ENCODE results near the gene UGT2B17.
"Not testable (repeated sequence)": the region's sequence is repeated elsewhere in the genome, so short reads cannot be mapped to it uniquely, and the experiment has no call there.

Gene UGT2B17
- long read RNA-seq: 0 reads

- DNase-seq (ENCODE audit: low read depth in 1 of 2, low spot score in 1 of 2): no peak
- TF ChIP-seq POLR2AphosphoS5 (IDR thresholded peaks at IDR 0.05; ENCODE audit: low read depth): no peak
- TF ChIP-seq GABPA (IDR thresholded peaks at IDR 0.05; ENCODE audit: low read depth): no peak
- Histone ChIP-seq H3K4me3 (replicated peaks; ENCODE audit: insufficient read depth, low read length) (no peak within 1 kb of the TSS), H3K27ac (replicated peaks) (no peak within 1 kb of the TSS), H3K27me3 (ENCODE audit: insufficient read depth, poor library complexity, severe bottlenecking) (no peaks in the 10 kb centered on the region)
Observed at GRCh38 chr4:68576272-68577125, at the start of gene UGT2B17. Gene UGT2B17 (minus strand): TSS chr4:68576322. CDS start chr4:68568484, 7,838 bp downstream.

- DNase-seq (ENCODE audit: low read depth in 1 of 2, low spot score in 1 of 2); H3K4me3 ChIP-seq (replicated peaks; ENCODE audit: insufficient read depth, low read length); H3K27me3 ChIP-seq (ENCODE audit: insufficient read depth, poor library complexity, severe bottlenecking); H3K27ac ChIP-seq (replicated peaks): not testable (repeated sequence)
Observed at GRCh38 chr4:68622731-68623130, 46.6 kb upstream of the UGT2B17 start.

DNA sequence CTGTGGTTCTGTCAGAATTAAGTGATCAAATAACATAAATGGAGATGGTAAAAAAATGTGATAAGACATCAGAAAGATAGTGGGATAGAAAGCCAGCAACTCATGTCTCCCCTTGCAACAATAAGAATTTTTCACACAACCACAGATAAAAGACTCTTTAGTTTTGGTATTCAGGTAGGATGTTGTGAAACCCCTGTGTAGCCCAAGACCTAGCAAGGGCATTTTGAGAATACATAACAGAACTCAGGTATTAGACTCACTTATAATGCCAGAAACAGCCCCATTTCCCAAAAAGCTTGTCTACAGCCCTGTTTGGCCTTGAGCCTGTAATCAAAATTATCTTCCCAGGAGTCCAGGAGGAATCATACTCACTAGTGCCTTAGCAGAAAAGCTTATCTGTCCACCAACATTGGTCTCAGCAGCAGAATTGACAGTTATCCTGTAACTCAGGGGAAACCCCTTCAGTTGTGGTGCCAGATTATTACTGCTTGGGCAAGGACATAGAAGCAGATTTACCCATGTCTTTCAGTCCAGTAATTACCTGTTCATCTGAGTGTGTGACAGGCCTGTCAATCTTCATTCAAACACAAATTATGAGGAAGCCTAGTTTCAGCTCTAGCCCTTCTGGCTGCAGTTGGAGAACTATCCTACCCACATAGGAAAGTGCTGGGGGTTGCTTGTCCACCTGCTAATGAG is 41.0 kb upstream of the UGT2B17 start:
- no peak for DNase-seq (ENCODE audit: low read depth in 1 of 2, low spot score in 1 of 2)
- Histone ChIP-seq H3K27me3 (ENCODE audit: insufficient read depth, poor library complexity, severe bottlenecking) (no peaks in the 10 kb centered on the region), H3K27ac (replicated peaks) (no peak overlapping the region), H3K4me3 (replicated peaks; ENCODE audit: insufficient read depth, low read length) (no peak overlapping the region)
- TF ChIP-seq REST (IDR thresholded peaks at IDR 0.05; ENCODE audit: insufficient replicate concordance, low read depth) (no peak), POLR2AphosphoS5 (IDR thresholded peaks at IDR 0.05; ENCODE audit: low read depth) (no peak), SPI1 (IDR thresholded peaks at IDR 0.05; ENCODE audit: borderline replicate concordance, low read depth) (no peak), GABPA (IDR thresholded peaks at IDR 0.05; ENCODE audit: low read depth) (no peak), CTCF (IDR thresholded peaks at IDR 0.05; ENCODE audit: insufficient read depth, low read length) (no peak)

- H3K4me3 ChIP-seq (replicated peaks; ENCODE audit: insufficient read depth, low read length): no peak overlapping the region
- TF ChIP-seq POLR2AphosphoS5 (IDR thresholded peaks at IDR 0.05; ENCODE audit: low read depth) (no peak), SPI1 (IDR thresholded peaks at IDR 0.05; ENCODE audit: borderline replicate concordance, low read depth) (no peak), GABPA (IDR thresholded peaks at IDR 0.05; ENCODE audit: low read depth) (no peak), CTCF (IDR thresholded peaks at IDR 0.05; ENCODE audit: insufficient read depth, low read length) (no peak), REST (IDR thresholded peaks at IDR 0.05; ENCODE audit: insufficient replicate concordance, low read depth) (no peak)
- no peak for DNase-seq (ENCODE audit: low read depth in 1 of 2, low spot score in 1 of 2)
Observed at GRCh38 chr4:68615699-68616422, 39.7 kb upstream of the UGT2B17 start.

More at GRCh38 chr4:68615699-68616422, 39.7 kb upstream of the UGT2B17 start:
- H3K27me3 ChIP-seq (ENCODE audit: insufficient read depth, poor library complexity, severe bottlenecking): no peaks in the 10 kb centered on the region
- H3K27ac ChIP-seq (replicated peaks): no peak overlapping the region

Data from HL-60 (cell line).